ENCODE data around the gene DMBT1.

DMBT1 gene

GRCh38 chr10:122678266-122678665, 117.7 kb downstream of the DMBT1 start:
- DNase-seq: no peak

DNA sequence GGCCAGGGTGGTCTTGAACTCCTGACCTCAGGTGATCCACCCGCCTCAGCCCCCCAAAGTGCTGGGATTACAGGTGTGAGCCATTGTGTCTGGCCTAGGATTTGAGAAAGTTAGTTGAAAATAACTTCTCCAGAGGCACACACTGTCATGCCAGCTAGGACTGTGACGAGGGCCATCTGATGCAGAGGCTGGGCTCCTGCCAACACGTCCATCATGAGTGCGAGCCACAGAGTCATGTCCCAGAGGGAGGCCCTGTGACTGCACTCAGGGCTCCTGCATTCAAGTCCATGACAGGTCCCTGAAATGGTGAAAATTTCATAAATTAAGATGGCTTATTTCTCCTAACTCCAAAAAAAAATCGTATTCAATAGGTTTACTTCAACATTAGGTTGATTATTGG, 122.0 kb downstream of the DMBT1 start:
- no peak for DNase-seq

- no peak for DNase-seq
Observed at GRCh38 chr10:122688293-122688989, 127.9 kb downstream of the DMBT1 start.

DNA sequence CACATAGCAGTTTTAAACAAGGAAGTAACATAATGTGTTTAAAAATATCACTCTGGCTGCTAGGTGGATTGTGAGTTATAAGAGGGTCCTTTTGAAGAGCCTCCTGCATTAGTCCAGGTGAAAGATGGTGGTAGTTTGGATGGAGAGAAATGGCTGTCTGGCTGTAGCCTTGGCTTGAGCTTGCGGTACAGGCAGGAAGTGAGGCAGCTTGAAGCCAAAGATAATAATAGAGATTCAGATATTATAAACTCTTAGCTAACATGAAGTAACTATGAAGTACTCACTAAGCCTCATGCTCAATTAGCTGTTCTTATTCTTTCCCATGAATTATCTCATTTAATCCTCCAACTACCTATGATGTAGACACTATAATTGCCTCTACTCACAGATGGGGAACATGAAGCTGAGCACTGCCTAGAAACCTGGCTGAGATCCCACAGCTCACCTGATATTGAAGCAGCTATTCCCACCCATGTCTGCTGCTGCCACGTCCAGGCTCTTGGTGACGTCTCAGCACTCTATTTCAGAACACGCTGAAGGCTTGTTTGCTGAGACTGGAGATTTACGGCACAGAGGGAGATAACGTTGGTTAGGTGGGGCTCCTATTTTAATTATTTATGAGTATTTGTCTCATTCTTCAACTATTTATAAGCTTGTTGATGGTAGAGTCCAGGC, 128.7 kb downstream of the DMBT1 start:
- no peak for DNase-seq

DNA sequence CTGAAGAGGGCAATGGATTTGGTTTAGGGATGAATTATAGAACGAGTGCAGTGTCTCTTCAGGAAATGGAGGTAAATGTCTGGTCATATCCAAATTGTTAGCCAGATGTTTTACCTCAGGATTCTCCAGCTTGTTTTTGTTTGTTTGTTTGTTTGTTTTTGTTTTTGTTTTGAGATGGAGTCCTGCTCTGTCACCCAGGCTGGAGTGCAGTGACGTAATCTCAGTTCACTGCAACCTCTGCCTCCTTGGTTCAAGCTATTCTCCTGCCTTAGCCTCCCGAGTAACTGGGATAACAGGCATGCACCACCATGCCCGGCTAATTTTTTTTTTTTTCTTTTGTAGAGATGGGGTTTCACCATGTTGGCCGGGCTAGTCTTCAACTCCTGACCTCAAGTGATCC, 132.2 kb downstream of the DMBT1 start:
- DNase-seq: no peak
